HL-60/S4 (cell line): Measurements from ENCODE around the gene ZNF232.
"Not testable (repeated sequence)": the region's sequence is repeated elsewhere in the genome, so short reads cannot be mapped to it uniquely, and the experiment has no call there.

Source experiments
- in situ Hi-C: fragments of 300-500 bp; cut with MboI; formaldehyde crosslinking; loops from 2 replicates; pipeline ENCODE4 v1.14.3; 2022; ENCODE audit warnings: low sequenced_read_pairs

Gene ZNF232

GRCh38 chr17:5111402-5112204, at the start of gene ZNF232:
Gene ZNF232, minus strand, starts transcription at chr17:5111878. Its CDS starts 56 bp downstream, at chr17:5111822.
- in situ Hi-C loops, result no loop called here

- in situ Hi-C loops, result not testable (repeated sequence)
Measured at GRCh38 chr17:5160702-5161101, 49.0 kb upstream of the ZNF232 start.

- in situ Hi-C loops, result not testable (repeated sequence)
Measured at GRCh38 chr17:5146122-5146521, 34.4 kb upstream of the ZNF232 start.

GRCh38 chr17:5142877-5143276, 31.2 kb upstream of the ZNF232 start:
- in situ Hi-C loops, result not testable (repeated sequence)

- in situ Hi-C loops, result no loop called here
Measured at GRCh38 chr17:5139458-5139732, 27.7 kb upstream of the ZNF232 start.

- in situ Hi-C loops, result no loop called here
Measured at GRCh38 chr17:5138616-5139457, 27.2 kb upstream of the ZNF232 start.

- in situ Hi-C loops, result not testable (repeated sequence)
Measured at GRCh38 chr17:5138198-5138544, 26.5 kb upstream of the ZNF232 start.

- in situ Hi-C loops, result not testable (repeated sequence)
Measured at GRCh38 chr17:5137511-5138197, 26.0 kb upstream of the ZNF232 start.

GRCh38 chr17:5136580-5137412, 25.1 kb upstream of the ZNF232 start:
- in situ Hi-C loops, result not testable (repeated sequence)

- in situ Hi-C loops, result no loop called here
Measured at GRCh38 chr17:5135726-5136579, 24.3 kb upstream of the ZNF232 start.

- in situ Hi-C loops, result not testable (repeated sequence)
Measured at GRCh38 chr17:5135131-5135712, 23.5 kb upstream of the ZNF232 start.

- in situ Hi-C loops, result not testable (repeated sequence)
Measured at GRCh38 chr17:5134571-5134970, 22.9 kb upstream of the ZNF232 start.

GRCh38 chr17:5133961-5134360, 22.3 kb upstream of the ZNF232 start:
- in situ Hi-C loops, result not testable (repeated sequence)

- in situ Hi-C loops, result no loop called here
Measured at GRCh38 chr17:5133311-5133710, 21.6 kb upstream of the ZNF232 start.

GRCh38 chr17:5132503-5133225, 21.0 kb upstream of the ZNF232 start:
- in situ Hi-C loops, result not testable (repeated sequence)

GRCh38 chr17:5131799-5132502, 20.3 kb upstream of the ZNF232 start:
- in situ Hi-C loops, result not testable (repeated sequence)

GRCh38 chr17:5131146-5131715, 19.6 kb upstream of the ZNF232 start:
- in situ Hi-C loops, result no loop called here

GRCh38 chr17:5130687-5131086, 19.0 kb upstream of the ZNF232 start:
- in situ Hi-C loops, result not testable (repeated sequence)
